GM10248 (cell line): Measurements from ENCODE around the gene ALKBH4.

Source experiments
- CTCF ChIA-PET: fragments of 300-600 bp; sonication (Branson Sonifier 250); formaldehyde crosslinking; extraction: SDS; loops from one replicate; lab custom pipeline; 2021; ENCODE audit warnings: antibody characterized with exemption; lab: Yijun Ruan, JAX
- POLR2A ChIA-PET: fragments of 350-650 bp; sonication (Branson Sonifier 250); formaldehyde crosslinking; extraction: SDS; loops from one replicate; lab custom pipeline; 2020; ENCODE audit warnings: antibody characterized with exemption; lab: Yijun Ruan, JAX
- DNase-seq: peaks from one replicate; pipeline ENCODE4 v3.0.0; 2012; ENCODE audit errors: extremely low spot score
- TF ChIP-seq, protein P1 (sequence below): IDR thresholded peaks from 2 replicates; pipeline ENCODE4 v1.5.1; 2012; ENCODE audit warnings: mild to moderate bottlenecking, low read depth; ENCODE audit errors: extremely low read depth, missing control alignments, control extremely low read depth

The ALKBH4 gene

GRCh38 chr7:102472126-102473041 is 7.7 kb upstream of the ALKBH4 start:
- TF ChIP-seq, protein P1, sequence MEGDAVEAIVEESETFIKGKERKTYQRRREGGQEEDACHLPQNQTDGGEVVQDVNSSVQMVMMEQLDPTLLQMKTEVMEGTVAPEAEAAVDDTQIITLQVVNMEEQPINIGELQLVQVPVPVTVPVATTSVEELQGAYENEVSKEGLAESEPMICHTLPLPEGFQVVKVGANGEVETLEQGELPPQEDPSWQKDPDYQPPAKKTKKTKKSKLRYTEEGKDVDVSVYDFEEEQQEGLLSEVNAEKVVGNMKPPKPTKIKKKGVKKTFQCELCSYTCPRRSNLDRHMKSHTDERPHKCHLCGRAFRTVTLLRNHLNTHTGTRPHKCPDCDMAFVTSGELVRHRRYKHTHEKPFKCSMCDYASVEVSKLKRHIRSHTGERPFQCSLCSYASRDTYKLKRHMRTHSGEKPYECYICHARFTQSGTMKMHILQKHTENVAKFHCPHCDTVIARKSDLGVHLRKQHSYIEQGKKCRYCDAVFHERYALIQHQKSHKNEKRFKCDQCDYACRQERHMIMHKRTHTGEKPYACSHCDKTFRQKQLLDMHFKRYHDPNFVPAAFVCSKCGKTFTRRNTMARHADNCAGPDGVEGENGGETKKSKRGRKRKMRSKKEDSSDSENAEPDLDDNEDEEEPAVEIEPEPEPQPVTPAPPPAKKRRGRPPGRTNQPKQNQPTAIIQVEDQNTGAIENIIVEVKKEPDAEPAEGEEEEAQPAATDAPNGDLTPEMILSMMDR: no peak
- ChIA-PET CTCF (interaction anchor here (1.9 kb wide), 1 partner anchor 68 kb away, joined by 4 read pairs; no protein-coding TSS in a partner anchor), POLR2A (no interaction called here)
- DNase-seq: no peak

DNA sequence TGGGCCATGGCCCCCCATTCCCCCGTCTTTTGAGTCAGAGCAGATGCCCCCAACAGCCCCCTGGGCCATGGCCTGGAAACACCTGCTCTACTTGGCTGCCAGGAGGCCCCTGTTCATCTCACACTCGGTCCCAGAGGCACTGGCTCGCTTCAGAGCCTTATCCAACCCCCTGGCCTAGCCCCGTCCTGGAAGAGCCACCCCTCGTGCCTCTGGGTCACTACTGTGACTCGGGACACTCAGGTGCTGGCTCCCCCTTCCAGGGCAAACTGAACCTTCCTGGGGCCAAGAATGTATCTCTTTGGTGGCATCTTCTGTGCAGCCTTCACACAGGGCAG is 7.1 kb upstream of the ALKBH4 start:
- ChIA-PET CTCF (interaction anchor here (0.8 kb wide), 1 partner anchor 192 kb away, joined by 3 read pairs; no protein-coding TSS in a partner anchor), POLR2A (no interaction called here)
- DNase-seq: no peak
- TF ChIP-seq, protein P1: no peak

DNA sequence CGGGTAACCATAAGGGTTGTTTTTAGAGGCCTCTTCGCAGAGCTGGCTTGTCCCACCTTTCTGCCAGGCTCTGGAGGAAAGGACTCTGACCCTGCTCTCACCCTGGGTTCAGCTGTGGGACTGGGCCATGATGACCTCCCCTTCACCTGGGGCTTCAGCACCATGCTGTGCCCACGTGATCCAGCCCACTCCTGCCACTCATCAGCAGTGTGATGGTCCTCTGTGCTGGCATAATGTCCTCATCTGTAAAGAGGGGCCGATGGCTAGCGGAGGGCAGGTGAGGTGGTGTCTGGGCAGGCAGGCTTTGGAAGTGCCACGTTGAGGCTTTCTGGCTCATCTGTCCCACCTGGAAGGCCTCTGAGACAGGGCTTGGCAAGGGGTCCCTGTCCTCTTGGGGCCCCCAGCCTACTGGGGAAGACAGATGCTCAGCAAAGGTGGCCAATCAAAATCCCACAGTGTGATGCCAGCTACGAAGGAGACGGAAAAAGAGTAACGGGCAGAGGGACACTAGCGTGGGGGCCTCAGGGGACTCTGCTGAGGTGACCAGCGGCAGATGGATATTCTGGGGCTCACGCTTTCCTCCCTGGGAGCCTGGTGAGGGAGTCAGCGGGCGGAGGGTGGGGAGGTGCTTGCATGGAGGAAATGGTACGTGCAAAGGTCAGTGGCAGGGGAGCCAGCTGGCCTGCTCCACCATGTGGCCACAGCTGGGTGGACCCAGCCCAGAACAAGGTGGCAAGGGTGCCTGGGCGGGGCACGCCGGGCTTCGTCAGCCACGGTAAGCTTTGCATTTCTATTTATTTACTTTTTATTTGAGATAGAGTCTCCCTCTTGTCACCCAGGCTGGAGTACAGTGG is 5.5 kb upstream of the ALKBH4 start:
- TF ChIP-seq, protein P1: no peak
- ChIA-PET CTCF (interaction anchor here (0.9 kb wide), 1 partner anchor 78 kb away, joined by 4 read pairs; no protein-coding TSS in a partner anchor), POLR2A (no interaction called here)
- no peak for DNase-seq

- TF ChIP-seq, protein P1: no peak
- no peak for DNase-seq
- CTCF ChIA-PET: interaction anchor here (3.6 kb wide), 1 partner anchor 65 kb away, joined by 16 read pairs; no protein-coding TSS in a partner anchor
- POLR2A ChIA-PET: no interaction called here
These were observed 4.8 kb upstream of the ALKBH4 start for GRCh38 chr7:102469351-102469971.

GRCh38 chr7:102468478-102469350 is 4.1 kb upstream of the ALKBH4 start:
- POLR2A ChIA-PET: no interaction called here
- TF ChIP-seq, protein P1: no peak
- no peak for DNase-seq
- CTCF ChIA-PET: interaction anchor here (0.9 to 3.6 kb wide), 6 partner anchors 11 to 170 kb away, joined by 3 to 16 read pairs (median 8); no protein-coding TSS in a partner anchor
